Measurements from ENCODE around the gene PDE9A.

PDE9A gene

GRCh38 chr21:42657676-42658319, 4.4 kb downstream of the PDE9A start:
- no peak for DNase-seq (ENCODE audit: low read depth in 2 of 2)

- DNase-seq (ENCODE audit: low read depth in 2 of 2), result no peak
These were observed 5.1 kb downstream of the PDE9A start for GRCh38 chr21:42658320-42659105.

GRCh38 chr21:42659416-42660117, 6.1 kb downstream of the PDE9A start:
- no peak for DNase-seq (ENCODE audit: low read depth in 2 of 2)

- no peak for DNase-seq (ENCODE audit: low read depth in 2 of 2)
These were observed 6.7 kb downstream of the PDE9A start for GRCh38 chr21:42660118-42660470.

GRCh38 chr21:42661688-42662429, 8.4 kb downstream of the PDE9A start:
- DNase-seq (ENCODE audit: low read depth in 2 of 2), result no peak

GRCh38 chr21:42662430-42663199, 9.2 kb downstream of the PDE9A start:
- no peak for DNase-seq (ENCODE audit: low read depth in 2 of 2)

- DNase-seq (ENCODE audit: low read depth in 2 of 2), result no peak
These were observed 9.9 kb downstream of the PDE9A start for GRCh38 chr21:42663200-42663750.

- no peak for DNase-seq (ENCODE audit: low read depth in 2 of 2)
These were observed 10.6 kb downstream of the PDE9A start for GRCh38 chr21:42663860-42664535.

GRCh38 chr21:42664614-42665013, 11.2 kb downstream of the PDE9A start:
- no peak for DNase-seq (ENCODE audit: low read depth in 2 of 2)

- no peak for DNase-seq (ENCODE audit: low read depth in 2 of 2)
These were observed 11.6 kb downstream of the PDE9A start for GRCh38 chr21:42665026-42665425.

GRCh38 chr21:42665484-42665883, 12.1 kb downstream of the PDE9A start:
- DNase-seq (ENCODE audit: low read depth in 2 of 2), result no peak

- no peak for DNase-seq (ENCODE audit: low read depth in 2 of 2)
These were observed 12.8 kb downstream of the PDE9A start for GRCh38 chr21:42666023-42666747.

- DNase-seq (ENCODE audit: low read depth in 2 of 2), result no peak
These were observed 13.5 kb downstream of the PDE9A start for GRCh38 chr21:42666925-42667324.

- DNase-seq (ENCODE audit: low read depth in 2 of 2), result no peak
These were observed 15.0 kb downstream of the PDE9A start for GRCh38 chr21:42668298-42668992.

- DNase-seq (ENCODE audit: low read depth in 2 of 2), result no peak
These were observed 15.6 kb downstream of the PDE9A start for GRCh38 chr21:42669041-42669440.

GRCh38 chr21:42670058-42670880, 16.8 kb downstream of the PDE9A start:
- DNase-seq (ENCODE audit: low read depth in 2 of 2), result no peak

- no peak for DNase-seq (ENCODE audit: low read depth in 2 of 2)
These were observed 17.5 kb downstream of the PDE9A start for GRCh38 chr21:42670884-42671283.
